ENCODE results near the gene MMD.
A peak's percentile ranks its signal among the peaks of the same experiment; 100 is the strongest.
"Not testable (repeated sequence)": the region's sequence is repeated elsewhere in the genome, so short reads cannot be mapped to it uniquely, and the experiment has no call there.

The MMD gene

GRCh38 chr17:55421179-55421934, at the start of gene MMD:
TSS of gene MMD (minus strand) at chr17:55421835. CDS start at chr17:55421695, 140 bp downstream.
- DNase-seq: peak in 1 of 2 experiments; percentile 61

- DNase-seq: no peak
These were observed 45.0 kb upstream of the MMD start for GRCh38 chr17:55466671-55467070.

GRCh38 chr17:55465771-55466170, 44.1 kb upstream of the MMD start:
- DNase-seq: not testable (repeated sequence)

GRCh38 chr17:55463600-55463999, 42.0 kb upstream of the MMD start:
- DNase-seq: no peak

GRCh38 chr17:55462711-55463110, 41.1 kb upstream of the MMD start:
- no peak for DNase-seq

GRCh38 chr17:55462234-55462633, 40.6 kb upstream of the MMD start:
- no peak for DNase-seq

- no peak for DNase-seq
These were observed 37.3 kb upstream of the MMD start for GRCh38 chr17:55458978-55459377.

- no peak for DNase-seq
These were observed 36.8 kb upstream of the MMD start for GRCh38 chr17:55458287-55458900.

- DNase-seq: no peak
These were observed 34.9 kb upstream of the MMD start for GRCh38 chr17:55456307-55457240.

- peak in 1 of 2 experiments; percentile 16 for DNase-seq
These were observed 33.4 kb upstream of the MMD start for GRCh38 chr17:55454906-55455474.

GRCh38 chr17:55453839-55454557, 32.4 kb upstream of the MMD start:
- DNase-seq: no peak

- no peak for DNase-seq
These were observed 30.6 kb upstream of the MMD start for GRCh38 chr17:55452139-55452790.

GRCh38 chr17:55451758-55452138, 30.1 kb upstream of the MMD start:
- DNase-seq: no peak

GRCh38 chr17:55451203-55451641, 29.6 kb upstream of the MMD start:
- DNase-seq: peak in 1 of 2 experiments; percentile 21

GRCh38 chr17:55450232-55450825, 28.7 kb upstream of the MMD start:
- DNase-seq: no peak

- DNase-seq: peak in 1 of 2 experiments; percentile 18
These were observed 27.0 kb upstream of the MMD start for GRCh38 chr17:55448681-55449080.

GRCh38 chr17:55446581-55447205, 25.1 kb upstream of the MMD start:
- DNase-seq: no peak

GRCh38 chr17:55446004-55446403, 24.4 kb upstream of the MMD start:
- DNase-seq: not testable (repeated sequence)

GRCh38 chr17:55444471-55445441, 23.1 kb upstream of the MMD start:
- no peak for DNase-seq

- DNase-seq: no peak
These were observed 22.3 kb upstream of the MMD start for GRCh38 chr17:55443904-55444303.

All from NCI-H524 (cell line).